ENCODE measurements around the gene C1orf141. TPM values are rescaled to one million over a fixed set of nuclear protein-coding genes. Genes with fewer than 3 reads are reported as not detected.

C1orf141 gene
- total RNA-seq = not detected in 2 replicates

DNA sequence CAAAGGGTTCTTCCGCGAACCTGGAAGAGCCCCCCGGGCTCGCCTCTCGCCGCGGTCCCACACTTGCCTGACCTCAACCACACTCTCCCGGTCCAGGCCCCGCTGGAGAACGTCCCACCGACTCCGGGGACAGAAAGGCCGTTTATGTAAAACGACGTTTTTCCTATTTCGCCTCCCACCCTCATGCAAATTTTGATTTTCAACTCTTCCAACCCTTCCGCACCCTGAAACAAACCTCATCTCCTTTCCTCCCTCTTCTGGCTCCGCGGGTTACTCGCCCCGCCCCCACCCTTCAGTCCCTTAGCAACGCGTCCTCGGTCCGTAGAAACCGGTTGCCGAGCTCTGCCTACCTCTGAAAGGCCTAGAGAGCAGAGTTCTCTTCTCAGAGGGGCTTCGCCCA, at the start of gene C1orf141:
Gene C1orf141, minus strand, starts transcription at position 276 of the 400 bp plus-strand sequence. CDS start 7,730 bp downstream, outside the sequence.

GRCh38 chr1:67166196-67166595, 31.4 kb upstream of the C1orf141 start, which contains the start of gene IL23R:
Gene IL23R, plus strand, starts transcription at chr1:67166454. Its CDS starts 1,667 bp downstream, at chr1:67168121.

DNA sequence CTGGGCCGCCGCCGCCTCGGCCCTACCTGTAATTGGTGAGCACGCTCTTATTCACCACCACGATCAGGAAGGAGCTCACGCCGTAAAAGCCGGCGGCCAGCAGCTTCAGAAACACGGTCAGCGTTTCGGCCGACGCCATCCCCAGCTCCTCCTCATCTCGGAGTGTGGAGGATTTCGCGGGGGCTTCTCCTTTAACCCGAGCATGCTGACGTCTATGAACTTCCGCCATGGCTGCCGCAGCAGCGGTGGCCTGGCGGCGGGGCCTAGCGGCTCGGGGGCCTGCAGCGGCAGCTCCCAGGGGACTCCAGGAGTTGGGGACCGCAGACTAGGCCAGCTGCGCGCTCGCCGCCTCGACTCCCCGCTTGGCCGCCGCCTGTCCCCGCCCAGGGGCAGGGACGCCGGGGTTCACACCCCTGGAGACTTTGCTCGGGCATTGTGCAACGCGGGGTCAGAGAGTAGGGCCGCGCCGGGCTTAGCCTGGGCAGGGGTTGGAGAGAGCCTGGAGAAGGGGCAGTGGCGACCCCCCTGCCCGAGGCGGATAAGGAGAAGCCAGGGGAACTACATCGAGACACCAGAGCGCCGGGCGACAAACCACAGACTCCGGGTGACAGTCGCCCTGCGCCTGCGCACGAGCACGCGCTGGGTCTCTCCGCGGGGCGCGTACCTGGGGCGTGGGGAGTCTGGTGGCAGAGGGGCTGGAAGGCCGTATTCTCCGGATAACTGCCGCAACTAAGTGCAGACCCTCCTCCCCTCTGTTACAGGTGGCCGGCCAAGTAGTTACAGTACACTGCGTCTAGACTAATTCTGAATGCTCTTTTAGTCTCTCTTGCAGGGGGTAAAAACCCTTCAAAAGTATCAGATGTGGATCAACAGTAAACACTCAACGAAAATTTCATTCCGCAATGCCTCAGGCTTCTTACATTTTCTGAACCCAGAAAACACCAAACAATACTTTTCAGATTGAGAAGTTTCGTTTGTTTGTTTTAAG, 80.7 kb downstream of the C1orf141 start, which contains the start of gene SLC35D1:
Gene SLC35D1, minus strand, starts transcription at position 364 of the 988 bp plus-strand sequence. Its CDS starts 135 bp downstream, at position 229.

Other genes with a start within 250 kb of the C1orf141 start
- gene DNAI4, start 210.1 kb downstream of the C1orf141 start, total RNA-seq = 5.4 and 20.0 TPM in 2 replicates
- 34.1 and 42.0 TPM in 2 replicates for gene MIER1, start 210.0 kb downstream of the C1orf141 start, total RNA-seq
- 15.5 and 19.4 TPM in 2 replicates for gene SLC35D1, start 80.8 kb downstream of the C1orf141 start, total RNA-seq
- gene IL23R, start 31.5 kb upstream of the C1orf141 start, total RNA-seq = under 0.01 TPM in 1 of 2 replicates, not detected in the other
- not detected in 2 replicates for gene IL12RB2, start 172.9 kb upstream of the C1orf141 start, total RNA-seq